H1 (cell line): Measurements from ENCODE around the gene KAT14. TPM values are rescaled to one million over a fixed set of nuclear protein-coding genes. Genes with fewer than 3 reads are reported as not detected.

ENCODE experiments used
- CTCF ChIA-PET: fragments of 300-600 bp; sonication (Branson Sonifier 250); formaldehyde crosslinking; loops from one replicate; lab custom pipeline; 2021; ENCODE audit not compliant: partially characterized antibody; lab: Charles Lee
- POLR2A ChIA-PET: fragments of 300-600 bp; sonication (Branson Sonifier 250); formaldehyde crosslinking; loops from one replicate; lab custom pipeline; 2021; ENCODE audit warnings: inconsistent platforms; ENCODE audit not compliant: partially characterized antibody; lab: Charles Lee
- DNase-seq, 2 experiments: peaks; one replicate each; pipeline versions ENCODE4 v3.0.0 to v3.0.0-alpha.2; 2010 to 2022; ENCODE audit warnings: low spot score in 2 of 2, low read depth in 1 of 2, mixed read lengths in 1 of 2
- FAIRE-seq: peaks from 2 replicates; lab custom pipeline; 2011; peaks lifted over from hg19 to GRCh38; lab: Jason Lieb, UNC
- H2AFZ ChIP-seq: 2 replicates; pipeline ENCODE4 v1.8.1; 2012; ENCODE audit warnings: low read length, inconsistent platforms
- H2AK5ac ChIP-seq: 2 replicates; pipeline ENCODE4 v1.6.1; 2013; ENCODE audit warnings: low read depth, low read length
- H2BK120ac ChIP-seq: replicated peaks from 2 replicates; pipeline ENCODE3; 2013; ENCODE audit warnings: low read depth, low read length, inconsistent platforms
- H2BK12ac ChIP-seq: 2 replicates; pipeline ENCODE4 v1.6.1; 2013; ENCODE audit warnings: low read depth, low read length
- H2BK15ac ChIP-seq: 2 replicates; pipeline ENCODE4 v1.6.1; 2013; ENCODE audit warnings: low read length
- H2BK20ac ChIP-seq: 2 replicates; pipeline ENCODE4 v1.6.1; 2013; ENCODE audit warnings: low read length
- H2BK5ac ChIP-seq: 2 replicates; pipeline ENCODE4 v1.6.1; 2013; ENCODE audit warnings: low read depth, low read length
- H3K14ac ChIP-seq: 2 replicates; pipeline ENCODE4 v1.6.1; 2013; ENCODE audit warnings: inconsistent platforms; ENCODE audit not compliant: insufficient read length
- H3K18ac ChIP-seq: 2 replicates; pipeline ENCODE4 v1.6.1; 2013; ENCODE audit warnings: low read length; ENCODE audit errors: extremely low read depth
- H3K23ac ChIP-seq: 2 replicates; pipeline ENCODE4 v1.6.1; 2013; ENCODE audit warnings: inconsistent platforms; ENCODE audit not compliant: insufficient read length
- H3K23me2 ChIP-seq: 2 replicates; pipeline ENCODE4 v1.6.1; 2013; ENCODE audit warnings: low read depth, low read length
- H3K27ac ChIP-seq: 2 replicates; pipeline ENCODE4 v1.6.1; 2011; ENCODE audit warnings: low read depth, low read length, inconsistent platforms
- H3K27me3 ChIP-seq, 4 experiments: replicated peaks in 1 of 4; 1 replicate in 1 of 4; 2 replicates in 3 of 4; pipeline versions ENCODE4 v1.6.1 to v1.8.1; 2011 to 2013; ENCODE audit warnings: low read length in 3 of 4, mild to moderate bottlenecking in 3 of 4, inconsistent platforms in 2 of 4, mixed read lengths in 2 of 4, moderate library complexity in 1 of 4; ENCODE audit not compliant: control insufficient read depth in 3 of 4, insufficient read depth in 3 of 4; ENCODE audit errors: extremely low read depth in 1 of 4
- H3K36me3 ChIP-seq, 4 experiments: 2 replicates each; pipeline versions ENCODE4 v1.6.1 to v1.8.1; 2011 to 2013; ENCODE audit warnings: mild to moderate bottlenecking in 4 of 4, low read length in 3 of 4, moderate library complexity in 2 of 4, control low read depth in 1 of 4, inconsistent platforms in 1 of 4; ENCODE audit not compliant: insufficient read depth in 4 of 4, control insufficient read depth in 2 of 4
- H3K4ac ChIP-seq: replicated peaks from 2 replicates; pipeline ENCODE3; 2013; ENCODE audit warnings: low read length, low read depth, mixed read lengths, inconsistent platforms; ENCODE audit not compliant: insufficient read length
- H3K4me1 ChIP-seq, 4 experiments: replicated peaks in 1 of 4; 1 replicate in 1 of 4; 2 replicates in 3 of 4; pipeline versions ENCODE4 v1.6.1 to v1.8.1; 2011 to 2013; ENCODE audit warnings: low read length in 3 of 4, inconsistent platforms in 2 of 4, mixed read lengths in 1 of 4; ENCODE audit not compliant: insufficient read depth in 4 of 4, control insufficient read depth in 3 of 4
- H3K4me2 ChIP-seq, 2 experiments: 2 replicates each; pipeline versions ENCODE4 v1.6.1 to v1.8.1; 2011 to 2013; ENCODE audit warnings: low read depth in 2 of 2, low read length in 2 of 2, control low read depth in 1 of 2, inconsistent platforms in 1 of 2, mild to moderate bottlenecking in 1 of 2; ENCODE audit not compliant: insufficient read depth in 1 of 2
- H3K4me3 ChIP-seq, 4 experiments: fragments of 200-600, 300-600 bp in 1 of 4; sonication (generic), shearing (Covaris generic), sonication (Bioruptor Twin) in 1 of 4; 2 replicates each; pipeline versions ENCODE4 v1.5.1 to v1.8.1; 2011 to 2016; ENCODE audit warnings: low read length in 4 of 4, low read depth in 3 of 4, control low read depth in 2 of 4, inconsistent platforms in 2 of 4, mild to moderate bottlenecking in 2 of 4, mixed read lengths in 1 of 4, moderate library complexity in 1 of 4; ENCODE audit not compliant: insufficient read depth in 2 of 4; ENCODE audit errors: extremely low read depth in 1 of 4
- H3K56ac ChIP-seq: replicated peaks from 2 replicates; pipeline ENCODE3; 2013; ENCODE audit warnings: low read depth, mild to moderate bottlenecking, mixed read lengths, low read length, inconsistent platforms; ENCODE audit not compliant: insufficient read length
- H3K79me1 ChIP-seq: 2 replicates; pipeline ENCODE4 v1.6.1; 2013; ENCODE audit warnings: low read depth, low read length, control low read depth
- H3K79me2 ChIP-seq, 2 experiments: 2 replicates each; pipeline versions ENCODE4 v1.6.1 to v1.8.1; 2012 to 2013; ENCODE audit warnings: low read length in 2 of 2, mild to moderate bottlenecking in 2 of 2, inconsistent platforms in 1 of 2; ENCODE audit not compliant: insufficient read depth in 2 of 2, control insufficient read depth in 1 of 2
- H3K9ac ChIP-seq, 4 experiments: replicated peaks in 1 of 4; 1 replicate in 1 of 4; 2 replicates in 3 of 4; pipeline versions ENCODE4 v1.6.1 to v1.8.1; 2011 to 2013; ENCODE audit warnings: low read depth in 3 of 4, low read length in 3 of 4, control low read depth in 2 of 4, mild to moderate bottlenecking in 2 of 4, moderate library complexity in 2 of 4, inconsistent platforms in 1 of 4; ENCODE audit errors: extremely low read depth in 1 of 4
- H3K9me3 ChIP-seq, 2 experiments: 2 replicates each; pipeline versions ENCODE4 v1.6.1 to v1.8.1; 2012 to 2013; ENCODE audit warnings: mild to moderate bottlenecking in 2 of 2, moderate library complexity in 2 of 2, control low read depth in 1 of 2, inconsistent platforms in 1 of 2, low read depth in 1 of 2, low read length in 1 of 2, mixed read lengths in 1 of 2; ENCODE audit not compliant: insufficient read depth in 2 of 2
- H4K20me1 ChIP-seq, 2 experiments: replicated peaks in 1 of 2; 2 replicates each; pipeline versions ENCODE3 to v1.8.1; 2011 to 2013; ENCODE audit warnings: inconsistent platforms in 2 of 2, low read length in 2 of 2, mild to moderate bottlenecking in 1 of 2; ENCODE audit not compliant: insufficient read depth in 2 of 2, control insufficient read depth in 1 of 2
- H4K5ac ChIP-seq: 2 replicates; pipeline ENCODE4 v1.6.1; 2013; ENCODE audit warnings: low read length, low read depth, mixed read lengths, inconsistent platforms; ENCODE audit not compliant: insufficient read length
- H4K8ac ChIP-seq: 2 replicates; pipeline ENCODE4 v1.8.0; 2013; ENCODE audit warnings: mild to moderate bottlenecking, moderate library complexity, low read length, inconsistent platforms; ENCODE audit not compliant: insufficient read depth; ENCODE audit errors: extremely low read depth
- H4K91ac ChIP-seq: replicated peaks from 2 replicates; pipeline ENCODE3; 2013; ENCODE audit warnings: low read length, mixed read lengths, inconsistent platforms; ENCODE audit not compliant: insufficient read length
- CREB1 ChIP-seq: IDR thresholded peaks from 2 replicates; pipeline ENCODE4 v1.6.1; 2012; ENCODE audit warnings: inconsistent platforms
- JUN ChIP-seq: IDR thresholded peaks from 2 replicates; pipeline ENCODE4 v1.6.1; 2011; ENCODE audit warnings: low read depth, mild to moderate bottlenecking, improper control_type of control experiment, low read length
- RNF2 ChIP-seq: fragments of 200-900, 300-1000 bp; sonication (generic); IDR thresholded peaks from 2 replicates; pipeline ENCODE4 v1.7.1; 2016; ENCODE audit warnings: borderline replicate concordance, low read depth, mild to moderate bottlenecking, antibody characterized with exemption, low read length; ENCODE audit not compliant: poor library complexity, severe bottlenecking; ENCODE audit errors: missing control alignments
- SUZ12 ChIP-seq: fragments of 200-600 bp; sonication (generic); IDR thresholded peaks from 2 replicates; pipeline ENCODE4 v1.6.1; 2012; ENCODE audit warnings: mild to moderate bottlenecking, inconsistent platforms, low read length, moderate library complexity, mixed read lengths
- WGBS, 2 experiments: shearing (Covaris generic) in 1 of 2; methylation state at CpG; one replicate each; pipeline versions ENCODE4 v1.1.6 to v1.1.7; 2013 to 2015; ENCODE audit warnings: low lambda C conversion rate in 2 of 2, mixed read lengths in 2 of 2, inconsistent platforms in 1 of 2, low coverage in 1 of 2, missing lambda C conversion rate in 1 of 2; ENCODE audit not compliant: insufficient replicate concordance in 2 of 2, insufficient coverage in 1 of 2, insufficient read length in 1 of 2; ENCODE audit errors: extremely low coverage in 1 of 2, missing lambda C conversion rate in 1 of 2; 5-methylcytosine and 5-hydroxymethylcytosine counted together
- polyA plus RNA-seq, 7 experiments: library from polyadenylated mRNA; depleted of rRNA in 3 of 7; stranded (reverse) in 5 of 7; unstranded in 2 of 7; fragments of >200 nt in 5 of 7; fragments of 200-250 nt in 2 of 7; gene quantifications; 1 replicate in 5 of 7; 2 replicates in 1 of 7; 4 replicates in 1 of 7; pipeline versions ENCODE4 v1.2.1 to v1.2.3, GENCODE V29; 2011 to 2013; ENCODE audit warnings: missing spikeins in 2 of 7, mixed read lengths in 2 of 7
- total RNA-seq: library from RNA; stranded (reverse); fragmentation: NEBNext Ultra II Directional; extraction: Animal tissue kit (Norgen Biotek cat#: 25700); gene quantifications from 2 replicates; pipeline ENCODE4 v1.2.1, GENCODE V29; 2021
- TF ChIP-seq, protein P1 (sequence below), 3 experiments: IDR thresholded peaks; 1 replicate in 2 of 3; 2 replicates in 1 of 3; pipeline versions ENCODE4 v1.5.1 to v1.6.1; 2011; ENCODE audit warnings: low read length in 3 of 3, mild to moderate bottlenecking in 3 of 3, inconsistent platforms in 2 of 3, low read depth in 1 of 3, moderate library complexity in 1 of 3; ENCODE audit not compliant: insufficient read depth in 1 of 3; ENCODE audit errors: control extremely low read depth in 1 of 3

The KAT14 gene
- total and polyA plus RNA-seq, 2 of the 8 experiments (the other 6 are each of a cell fraction or from before 2014, with no cell fraction given): 17.3 to 29.3 TPM

DNA sequence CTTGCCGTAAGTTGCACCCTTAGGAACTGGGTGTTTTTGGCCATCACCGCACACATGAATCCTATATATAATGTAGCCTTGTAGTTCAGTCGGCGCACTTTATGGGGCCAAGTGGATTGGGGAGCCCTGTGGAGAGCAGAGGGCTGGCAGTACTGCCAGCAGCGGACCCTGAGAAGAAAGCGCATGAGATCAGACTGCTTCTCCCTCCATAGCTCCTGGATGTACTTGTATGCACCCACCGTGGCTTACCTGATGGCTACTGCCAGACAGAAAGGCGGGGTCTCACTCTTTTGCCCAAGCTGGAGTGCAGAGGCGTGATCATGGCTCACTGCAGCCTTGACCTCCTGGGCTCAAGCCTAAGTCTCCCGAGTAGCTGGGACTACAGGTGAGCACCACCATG lies 47.2 kb upstream of the KAT14 start:
- Histone ChIP-seq H2AK5ac (no peak overlapping the region), H3K4ac (no peak overlapping the region)
- TF ChIP-seq JUN (no peak), SUZ12 (no peak), CREB1 (no peak), RNF2 (no peak)
- TF ChIP-seq, protein P1, sequence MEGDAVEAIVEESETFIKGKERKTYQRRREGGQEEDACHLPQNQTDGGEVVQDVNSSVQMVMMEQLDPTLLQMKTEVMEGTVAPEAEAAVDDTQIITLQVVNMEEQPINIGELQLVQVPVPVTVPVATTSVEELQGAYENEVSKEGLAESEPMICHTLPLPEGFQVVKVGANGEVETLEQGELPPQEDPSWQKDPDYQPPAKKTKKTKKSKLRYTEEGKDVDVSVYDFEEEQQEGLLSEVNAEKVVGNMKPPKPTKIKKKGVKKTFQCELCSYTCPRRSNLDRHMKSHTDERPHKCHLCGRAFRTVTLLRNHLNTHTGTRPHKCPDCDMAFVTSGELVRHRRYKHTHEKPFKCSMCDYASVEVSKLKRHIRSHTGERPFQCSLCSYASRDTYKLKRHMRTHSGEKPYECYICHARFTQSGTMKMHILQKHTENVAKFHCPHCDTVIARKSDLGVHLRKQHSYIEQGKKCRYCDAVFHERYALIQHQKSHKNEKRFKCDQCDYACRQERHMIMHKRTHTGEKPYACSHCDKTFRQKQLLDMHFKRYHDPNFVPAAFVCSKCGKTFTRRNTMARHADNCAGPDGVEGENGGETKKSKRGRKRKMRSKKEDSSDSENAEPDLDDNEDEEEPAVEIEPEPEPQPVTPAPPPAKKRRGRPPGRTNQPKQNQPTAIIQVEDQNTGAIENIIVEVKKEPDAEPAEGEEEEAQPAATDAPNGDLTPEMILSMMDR (IDR thresholded peaks at IDR 0.05; ENCODE audit: control extremely low read depth in 1 of 3, insufficient read depth in 1 of 3, low read depth in 1 of 3, low read length in 3 of 3): no peak
- TF ChIP-seq, all 59 proteins: peak for 0
- no peak overlapping the region for H3K23ac ChIP-seq
- H2BK120ac ChIP-seq: no peak overlapping the region
- H3K9ac ChIP-seq: no peak overlapping the region
- no peak overlapping the region for H3K56ac ChIP-seq
- CTCF ChIA-PET: no interaction called here
- no peak overlapping the region for H4K5ac ChIP-seq
- FAIRE-seq (no peak), DNase-seq (no peak)
- H3K4me3 ChIP-seq: no peak overlapping the region
- no peak overlapping the region for H2AFZ ChIP-seq
- H3K14ac ChIP-seq: no peak overlapping the region
- no peak overlapping the region for H2BK12ac ChIP-seq
- H4K8ac ChIP-seq: no peak overlapping the region
- H3K27me3 ChIP-seq: 0 out of 7 replicates have a peak, but pooled peaks cover 0 to 2% (median 0%) of the 10 kb centered on the region in 4 experiments
- H3K79me2 ChIP-seq: no peaks in the 10 kb centered on the region
- H3K23me2 ChIP-seq: no peaks in the 10 kb centered on the region
- no peak overlapping the region for H3K18ac ChIP-seq
- peaks cover 0 to 4% (median 1%) of the 10 kb centered on the region in 4 experiments; a peak in 1 of 7 replicates for H3K4me1 ChIP-seq
- H4K91ac ChIP-seq: no peak overlapping the region
- H2BK15ac ChIP-seq: no peak overlapping the region
- H3K4me2 ChIP-seq: no peak overlapping the region
- no peaks in the 10 kb centered on the region for H3K79me1 ChIP-seq
- POLR2A ChIA-PET: interaction anchor here (1.2 kb wide), 1 partner anchor 47 kb away, joined by 4 read pairs; the partner anchor contains the start of genes KAT14 and PET117
- H3K9me3 ChIP-seq: no peaks in the 10 kb centered on the region
- no peak overlapping the region for H2BK5ac ChIP-seq
- no peaks in the 10 kb centered on the region for H3K36me3 ChIP-seq
- no peak overlapping the region for H3K27ac ChIP-seq
- 96% methylated on average over 10 of the region's 10 CpGs; no CpG with 5 or more reads in 1 of the 2 experiments for WGBS, 2 experiments
- no peaks in the 10 kb centered on the region for H4K20me1 ChIP-seq
- H2BK20ac ChIP-seq: no peak overlapping the region
